HG02763 (cell line): ENCODE results near the gene PARD3B.

Experiments
- ATAC-seq: cut with Tn5 transposase; IDR thresholded peaks from one replicate; pipeline ENCODE4 v1.9.1; 2021; ENCODE audit warnings: mild to moderate bottlenecking, moderate library complexity; ENCODE audit not compliant: unreplicated experiment

The PARD3B gene

DNA sequence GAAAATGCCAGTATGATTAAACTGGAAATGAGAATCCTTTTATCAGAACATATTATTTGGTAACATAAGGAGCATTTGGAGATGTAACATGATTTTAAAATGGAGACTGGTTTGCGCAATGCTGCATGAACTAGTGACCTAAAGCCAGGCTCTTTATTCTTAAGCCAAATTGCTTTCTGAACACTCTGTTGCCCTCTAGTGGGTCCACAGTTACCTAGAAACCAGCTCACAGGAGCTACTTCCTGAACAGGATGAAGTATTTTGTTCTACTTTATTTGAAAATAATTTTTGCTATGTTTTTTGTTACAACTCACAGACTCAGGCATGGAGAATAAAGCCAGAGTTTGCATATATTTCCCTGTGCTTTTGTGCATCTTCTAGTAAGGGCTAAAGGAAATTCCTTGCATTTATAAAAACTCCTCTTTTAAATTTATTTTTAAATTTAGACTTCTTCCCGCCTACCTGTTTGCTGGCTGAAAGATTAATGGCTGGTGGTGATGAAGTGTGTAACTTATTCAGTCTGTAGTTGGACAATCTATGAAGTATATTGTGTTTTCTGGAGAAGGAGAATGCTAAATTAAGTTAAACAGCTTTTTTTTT, 146.7 kb downstream of the PARD3B start:
- ATAC-seq = no peak

GRCh38 chr2:204692790-204693189, 147.5 kb downstream of the PARD3B start:
- no peak for ATAC-seq

DNA sequence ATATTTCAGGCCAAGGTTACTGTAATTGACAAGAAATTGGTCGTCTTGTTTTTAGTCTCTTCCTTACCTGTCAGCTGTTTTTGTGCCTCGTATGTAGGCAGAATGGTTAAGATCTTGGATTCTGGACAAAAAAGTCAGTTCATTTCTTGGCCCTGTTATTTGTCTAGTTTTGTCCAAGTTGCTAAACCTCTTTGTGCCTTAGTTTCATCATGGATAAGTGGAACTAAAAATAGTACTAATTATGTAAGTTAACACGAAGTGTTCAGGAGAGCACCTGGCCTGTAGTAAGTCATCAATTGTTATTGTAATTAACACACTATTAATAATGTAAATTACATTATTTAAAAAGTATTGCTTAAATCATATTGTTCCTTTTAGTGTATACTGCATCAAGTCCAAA, 148.0 kb downstream of the PARD3B start:
- ATAC-seq = no peak

- ATAC-seq = no peak
These were observed 150.2 kb downstream of the PARD3B start for GRCh38 chr2:204695506-204695905.

DNA sequence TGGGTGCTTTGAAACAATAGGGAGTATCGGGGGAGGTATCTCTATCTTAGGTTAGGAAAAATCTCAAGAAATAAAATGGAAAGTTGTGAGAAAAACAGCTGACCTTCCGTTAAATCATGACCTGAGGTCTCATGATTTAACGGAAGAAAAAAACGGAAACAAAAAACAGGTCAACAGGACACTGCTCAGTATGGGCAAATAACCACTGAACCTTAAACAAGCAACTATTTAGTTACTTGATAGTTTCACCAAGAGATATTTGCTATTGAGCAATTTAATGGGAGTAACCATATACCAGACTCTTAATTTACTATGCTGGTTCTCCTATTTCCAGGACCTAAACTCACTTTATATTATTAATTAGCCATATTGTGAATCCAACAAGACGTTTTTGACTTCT, 150.8 kb downstream of the PARD3B start:
- no peak for ATAC-seq

DNA sequence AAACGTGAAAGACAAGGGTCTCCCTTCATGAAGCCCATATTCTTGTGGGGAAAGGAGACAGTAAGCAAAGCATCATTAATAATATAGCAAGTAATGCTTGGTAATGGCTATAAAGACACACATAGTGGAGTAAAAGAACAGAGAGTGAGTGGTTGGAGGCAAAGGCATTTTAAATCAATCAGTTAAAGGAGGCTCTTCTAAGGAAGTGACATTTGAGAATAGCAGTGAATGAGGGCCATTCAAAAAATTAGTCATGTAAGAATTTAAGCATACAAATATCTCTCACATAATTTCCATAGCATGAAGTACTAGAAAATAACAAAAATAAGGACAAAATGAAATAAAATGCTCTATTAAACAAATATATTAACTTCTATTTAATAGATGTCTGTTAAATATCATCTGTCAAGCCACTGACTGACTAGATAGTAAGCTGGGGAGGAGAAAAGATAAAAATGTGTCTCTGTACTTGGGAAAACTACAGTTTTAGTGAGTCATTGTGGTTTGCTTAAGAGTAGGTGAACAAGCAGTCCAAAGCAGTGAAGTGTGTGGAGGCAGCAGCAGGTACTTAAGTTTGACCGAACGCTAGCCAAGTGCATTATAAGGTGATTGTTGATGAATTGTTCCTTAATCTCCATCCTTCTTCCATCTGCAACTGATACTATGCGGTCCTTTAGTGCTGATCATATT, 160.1 kb downstream of the PARD3B start:
- ATAC-seq = no peak

- no peak for ATAC-seq
These were observed 161.7 kb downstream of the PARD3B start for GRCh38 chr2:204706939-204707338.

GRCh38 chr2:204713211-204713610, 167.9 kb downstream of the PARD3B start:
- ATAC-seq = no peak

DNA sequence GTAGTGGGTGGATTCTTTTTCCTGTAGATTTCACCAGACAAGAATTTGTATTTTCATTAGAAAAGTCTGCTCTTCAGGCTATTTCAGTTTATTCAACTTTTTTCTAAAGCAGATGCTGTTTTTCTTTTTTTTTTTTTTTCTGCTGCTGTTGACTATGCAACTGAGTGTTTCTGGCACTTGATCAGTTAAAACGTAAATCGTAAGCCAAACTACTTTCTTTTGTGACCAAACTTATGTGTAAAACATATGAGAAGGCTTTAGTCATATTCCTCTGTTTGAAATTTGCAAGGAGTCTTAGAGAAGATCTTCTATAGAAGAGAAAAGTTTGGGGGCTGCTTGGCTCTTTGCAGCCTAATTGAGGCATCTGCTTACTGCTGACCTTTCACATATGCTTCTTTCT, 170.1 kb downstream of the PARD3B start:
- no peak for ATAC-seq

DNA sequence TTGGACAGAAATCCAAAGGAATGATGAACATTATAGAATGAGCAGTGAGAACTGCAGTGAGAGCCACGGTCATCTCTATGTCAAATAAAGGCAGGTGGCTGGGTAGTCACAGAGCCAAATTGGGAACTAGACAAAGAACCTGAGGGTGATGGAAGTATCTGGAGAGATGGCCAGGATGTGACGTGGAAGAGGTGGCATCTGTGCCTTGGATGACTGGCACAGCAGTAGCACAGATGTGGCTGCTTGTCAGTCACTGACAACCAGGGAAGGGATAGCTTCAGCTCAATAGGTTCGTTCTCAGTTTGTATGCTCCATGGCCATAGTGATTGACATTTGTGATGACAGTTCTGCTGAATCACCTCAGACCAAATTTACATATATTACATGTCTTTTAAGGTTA, 172.3 kb downstream of the PARD3B start:
- ATAC-seq = no peak

DNA sequence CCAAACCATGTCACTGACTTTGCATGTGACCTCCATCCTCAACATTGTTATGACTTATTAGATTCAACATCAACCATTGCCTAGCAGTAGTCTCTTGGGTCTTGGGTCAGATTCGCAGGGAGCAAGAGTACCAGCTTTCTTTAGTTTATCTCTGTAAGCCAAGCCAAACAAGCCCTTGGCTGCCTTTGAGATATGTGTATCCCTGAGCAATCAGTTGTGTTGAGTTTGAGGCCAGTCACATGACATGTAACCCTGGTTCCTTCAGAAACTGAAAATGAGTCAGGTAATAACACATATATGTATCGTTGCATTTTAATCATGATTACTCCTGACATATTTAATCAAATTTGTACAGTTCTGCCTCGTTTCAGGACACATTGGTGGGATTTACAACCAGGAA, 173.3 kb downstream of the PARD3B start:
- no peak for ATAC-seq

- no peak for ATAC-seq
These were observed 175.6 kb downstream of the PARD3B start for GRCh38 chr2:204720874-204721273.

DNA sequence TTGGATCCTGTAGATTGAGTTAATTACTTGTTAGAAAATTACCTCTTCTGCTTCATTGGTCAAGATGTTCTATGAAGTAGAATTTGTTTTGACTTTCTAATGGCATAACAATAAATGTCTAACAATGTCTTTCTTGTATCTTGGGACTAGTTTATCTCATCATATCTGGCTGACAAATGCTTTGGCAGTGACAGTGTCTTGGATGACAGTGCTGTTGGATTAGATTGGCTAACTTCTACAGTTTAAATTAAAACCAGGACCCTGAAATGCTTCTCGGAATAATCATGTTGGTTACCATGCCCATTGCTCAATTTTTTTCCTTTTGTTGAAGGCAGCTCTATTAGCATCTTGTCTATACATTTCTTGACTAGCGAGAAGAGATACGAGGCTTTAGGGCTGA, 176.9 kb downstream of the PARD3B start:
- no peak for ATAC-seq

GRCh38 chr2:204722691-204723090, 177.4 kb downstream of the PARD3B start:
- no peak for ATAC-seq

DNA sequence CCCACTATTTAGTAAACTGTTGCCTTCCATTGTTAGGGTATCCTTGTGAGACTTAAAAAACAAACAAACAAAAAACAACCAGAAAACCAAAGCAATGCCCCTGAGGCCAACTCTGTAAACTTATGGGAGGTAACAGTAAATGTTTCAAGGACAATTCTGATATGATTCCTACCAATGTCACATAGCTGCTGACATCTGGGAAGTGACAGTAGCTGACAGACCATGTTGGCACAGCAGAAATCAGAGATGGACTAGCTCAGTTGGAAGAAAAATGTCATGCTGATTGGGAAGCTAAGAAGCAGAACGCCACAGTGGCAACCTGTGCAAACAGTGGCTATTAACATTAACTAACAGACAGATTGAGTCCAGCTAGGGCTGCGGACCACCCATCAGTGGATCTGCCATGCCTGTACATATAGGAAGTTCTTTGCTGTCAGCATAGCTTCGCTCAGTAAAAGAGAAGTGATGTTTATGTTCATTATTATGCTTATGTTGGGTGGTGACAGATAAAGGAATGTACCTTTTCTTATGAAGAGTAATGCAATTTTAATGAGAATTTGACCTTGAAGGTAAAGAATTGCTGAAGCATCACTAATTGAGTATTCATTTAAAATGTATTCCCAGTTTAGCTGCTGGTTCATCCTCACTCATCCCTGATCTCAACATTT, 180.6 kb downstream of the PARD3B start:
- no peak for ATAC-seq

GRCh38 chr2:204726831-204727230, 181.6 kb downstream of the PARD3B start:
- no peak for ATAC-seq

- no peak for ATAC-seq
These were observed 182.1 kb downstream of the PARD3B start for GRCh38 chr2:204727368-204727767.

DNA sequence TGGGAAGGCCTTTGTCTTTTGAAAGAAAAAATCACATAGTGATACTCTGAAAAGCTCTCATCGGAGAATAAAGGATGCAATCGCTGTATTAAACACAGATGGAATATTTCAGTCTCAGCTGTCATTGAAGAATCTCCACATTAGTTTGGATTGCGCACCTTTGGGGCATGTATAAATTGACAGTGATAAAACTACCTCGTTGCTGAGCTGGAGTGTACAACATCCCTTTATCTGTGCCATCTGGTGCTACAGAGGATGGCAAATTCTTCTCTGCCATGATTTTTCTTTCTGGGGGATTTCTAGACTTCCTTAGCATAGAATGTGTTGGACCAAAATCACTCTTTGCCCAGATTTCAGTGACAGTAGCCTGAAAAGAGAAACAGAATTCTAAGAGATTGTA, 185.3 kb downstream of the PARD3B start:
- no peak for ATAC-seq

DNA sequence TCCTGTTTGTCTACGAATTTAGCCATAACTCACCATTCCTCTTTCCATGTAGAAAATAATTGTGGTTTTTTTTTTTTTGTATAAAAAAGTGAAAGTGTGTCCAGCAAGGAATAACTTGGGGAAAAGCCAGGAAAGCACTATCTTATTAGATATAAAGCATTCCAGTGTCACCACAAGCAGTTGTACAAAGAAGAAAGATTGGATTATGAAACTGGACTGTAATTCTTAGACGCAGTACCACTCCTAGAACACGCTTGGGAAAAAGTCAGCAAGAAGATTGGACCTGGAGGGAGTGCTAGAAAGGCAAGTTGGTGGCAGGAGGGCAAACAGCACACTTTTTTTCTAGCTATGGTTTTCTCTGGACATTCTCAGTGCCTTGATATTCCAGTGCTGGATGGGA, 186.7 kb downstream of the PARD3B start:
- no peak for ATAC-seq

DNA sequence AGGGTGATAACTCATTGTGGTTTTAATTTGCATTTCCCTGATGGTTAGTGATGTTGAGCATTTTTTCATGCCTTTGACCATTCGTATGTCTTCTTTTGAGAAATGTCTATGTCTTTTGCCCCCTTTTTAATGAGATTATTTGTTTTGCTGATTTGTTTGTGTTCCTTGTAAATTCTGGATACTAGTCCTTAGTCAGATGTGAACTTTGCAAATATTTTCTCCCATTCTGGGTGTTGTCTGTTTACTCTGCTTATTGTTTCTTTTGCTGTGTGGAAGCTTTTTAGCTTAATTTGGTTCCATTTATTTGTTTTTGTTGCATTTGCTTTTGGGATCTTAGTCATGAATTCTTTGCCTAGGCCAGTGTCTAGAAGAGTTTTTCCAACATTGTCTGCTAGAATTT, 192.0 kb downstream of the PARD3B start:
- ATAC-seq = no peak

DNA sequence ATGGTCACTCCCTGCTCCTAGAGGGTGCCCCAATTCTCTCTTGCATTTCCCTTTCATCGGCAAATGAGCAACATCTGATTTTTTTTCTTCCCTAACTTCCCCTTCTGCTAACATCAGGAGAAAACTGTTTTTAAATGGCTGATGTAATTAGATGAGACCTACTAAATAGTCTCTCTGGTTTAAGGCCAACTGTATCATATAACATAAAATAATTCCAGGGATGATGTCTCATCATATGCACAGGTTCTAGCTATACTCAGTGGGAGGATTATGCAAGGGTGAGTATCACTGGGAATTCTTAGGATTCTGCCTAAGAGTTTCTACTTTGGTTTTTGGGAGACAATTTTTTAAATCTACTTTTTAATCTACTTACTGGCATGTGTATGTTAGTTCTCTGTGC, 193.4 kb downstream of the PARD3B start:
- ATAC-seq = no peak

DNA sequence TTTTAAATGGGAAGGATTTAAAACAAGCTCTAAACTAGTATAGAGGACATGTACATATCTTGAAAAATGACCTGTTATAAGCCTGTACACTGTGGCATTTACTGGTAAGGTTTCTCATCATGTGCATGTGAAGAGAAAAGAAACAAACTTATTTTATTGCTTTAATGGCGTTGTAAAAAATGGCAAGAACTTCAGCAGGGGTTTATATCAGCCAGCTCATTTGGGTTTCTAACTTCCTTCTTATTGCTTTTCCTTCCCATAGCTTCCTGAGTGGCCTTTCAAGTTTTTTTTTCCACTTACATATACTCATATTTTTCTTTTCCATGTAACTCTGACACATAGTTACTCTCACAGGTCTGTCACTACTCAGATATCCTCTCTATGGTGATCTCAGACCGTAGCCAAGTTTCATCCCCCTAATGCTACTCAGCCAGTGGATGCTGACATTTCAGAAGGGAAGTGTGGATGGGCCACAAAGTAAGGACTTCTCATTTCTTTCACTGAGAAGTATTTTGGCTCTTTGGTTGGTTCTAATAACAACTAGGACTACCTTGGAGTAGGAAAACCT, 198.2 kb downstream of the PARD3B start:
- no peak for ATAC-seq
